OCI-LY7 (cell line): Measurements from ENCODE around the gene AXIN1.

ENCODE experiments used
- CTCF ChIP-seq: fragments of 200-600 bp; sonication (generic); conservative IDR thresholded peaks from 2 replicates; pipeline ENCODE4 v1.5.1; 2014; ENCODE audit warnings: mild to moderate bottlenecking, antibody characterized with exemption, low read length, moderate library complexity, mixed read lengths
- EZH2phosphoT487 ChIP-seq: fragments of 200-600 bp; sonication (generic); IDR thresholded peaks from 2 replicates; pipeline ENCODE4 v1.6.1; 2018; ENCODE audit warnings: low read depth, borderline replicate concordance, mild to moderate bottlenecking, mixed run types, antibody characterized with exemption, low read length, moderate library complexity, mixed read lengths

GRCh38 chr16:266258-267164 is 86.0 kb downstream of the AXIN1 start:
- no peak for TF ChIP-seq CTCF
- TF ChIP-seq EZH2phosphoT487, result no peak
